H1 (cell line): ENCODE measurements around the gene MGAT5. TPM values are rescaled to one million over a fixed set of nuclear protein-coding genes. Genes with fewer than 3 reads are reported as not detected.

Source experiments
- CTCF ChIA-PET: fragments of 300-600 bp; sonication (Branson Sonifier 250); formaldehyde crosslinking; loops from one replicate; lab custom pipeline; 2021; ENCODE audit not compliant: partially characterized antibody; lab: Charles Lee
- POLR2A ChIA-PET: fragments of 300-600 bp; sonication (Branson Sonifier 250); formaldehyde crosslinking; loops from one replicate; lab custom pipeline; 2021; ENCODE audit warnings: inconsistent platforms; ENCODE audit not compliant: partially characterized antibody; lab: Charles Lee
- DNase-seq, 2 experiments: peaks; one replicate each; pipeline versions ENCODE4 v3.0.0 to v3.0.0-alpha.2; 2010 to 2022; ENCODE audit warnings: low spot score in 2 of 2, low read depth in 1 of 2, mixed read lengths in 1 of 2
- FAIRE-seq: peaks from 2 replicates; lab custom pipeline; 2011; peaks lifted over from hg19 to GRCh38; lab: Jason Lieb, UNC
- H2AFZ ChIP-seq: 2 replicates; pipeline ENCODE4 v1.8.1; 2012; ENCODE audit warnings: low read length, inconsistent platforms
- H2AK5ac ChIP-seq: 2 replicates; pipeline ENCODE4 v1.6.1; 2013; ENCODE audit warnings: low read depth, low read length
- H2BK120ac ChIP-seq: replicated peaks from 2 replicates; pipeline ENCODE3; 2013; ENCODE audit warnings: low read depth, low read length, inconsistent platforms
- H2BK12ac ChIP-seq: 2 replicates; pipeline ENCODE4 v1.6.1; 2013; ENCODE audit warnings: low read depth, low read length
- H2BK15ac ChIP-seq: 2 replicates; pipeline ENCODE4 v1.6.1; 2013; ENCODE audit warnings: low read length
- H2BK20ac ChIP-seq: 2 replicates; pipeline ENCODE4 v1.6.1; 2013; ENCODE audit warnings: low read length
- H2BK5ac ChIP-seq: 2 replicates; pipeline ENCODE4 v1.6.1; 2013; ENCODE audit warnings: low read depth, low read length
- H3K14ac ChIP-seq: 2 replicates; pipeline ENCODE4 v1.6.1; 2013; ENCODE audit warnings: inconsistent platforms; ENCODE audit not compliant: insufficient read length
- H3K18ac ChIP-seq: 2 replicates; pipeline ENCODE4 v1.6.1; 2013; ENCODE audit warnings: low read length; ENCODE audit errors: extremely low read depth
- H3K23ac ChIP-seq: 2 replicates; pipeline ENCODE4 v1.6.1; 2013; ENCODE audit warnings: inconsistent platforms; ENCODE audit not compliant: insufficient read length
- H3K23me2 ChIP-seq: 2 replicates; pipeline ENCODE4 v1.6.1; 2013; ENCODE audit warnings: low read depth, low read length
- H3K27ac ChIP-seq: 2 replicates; pipeline ENCODE4 v1.6.1; 2011; ENCODE audit warnings: low read depth, low read length, inconsistent platforms
- H3K27me3 ChIP-seq, 4 experiments: replicated peaks in 1 of 4; 1 replicate in 1 of 4; 2 replicates in 3 of 4; pipeline versions ENCODE4 v1.6.1 to v1.8.1; 2011 to 2013; ENCODE audit warnings: low read length in 3 of 4, mild to moderate bottlenecking in 3 of 4, inconsistent platforms in 2 of 4, mixed read lengths in 2 of 4, moderate library complexity in 1 of 4; ENCODE audit not compliant: control insufficient read depth in 3 of 4, insufficient read depth in 3 of 4; ENCODE audit errors: extremely low read depth in 1 of 4
- H3K36me3 ChIP-seq, 4 experiments: 2 replicates each; pipeline versions ENCODE4 v1.6.1 to v1.8.1; 2011 to 2013; ENCODE audit warnings: mild to moderate bottlenecking in 4 of 4, low read length in 3 of 4, moderate library complexity in 2 of 4, control low read depth in 1 of 4, inconsistent platforms in 1 of 4; ENCODE audit not compliant: insufficient read depth in 4 of 4, control insufficient read depth in 2 of 4
- H3K4ac ChIP-seq: replicated peaks from 2 replicates; pipeline ENCODE3; 2013; ENCODE audit warnings: low read length, low read depth, mixed read lengths, inconsistent platforms; ENCODE audit not compliant: insufficient read length
- H3K4me1 ChIP-seq, 4 experiments: replicated peaks in 1 of 4; 1 replicate in 1 of 4; 2 replicates in 3 of 4; pipeline versions ENCODE4 v1.6.1 to v1.8.1; 2011 to 2013; ENCODE audit warnings: low read length in 3 of 4, inconsistent platforms in 2 of 4, mixed read lengths in 1 of 4; ENCODE audit not compliant: insufficient read depth in 4 of 4, control insufficient read depth in 3 of 4
- H3K4me2 ChIP-seq, 2 experiments: 2 replicates each; pipeline versions ENCODE4 v1.6.1 to v1.8.1; 2011 to 2013; ENCODE audit warnings: low read depth in 2 of 2, low read length in 2 of 2, control low read depth in 1 of 2, inconsistent platforms in 1 of 2, mild to moderate bottlenecking in 1 of 2; ENCODE audit not compliant: insufficient read depth in 1 of 2
- H3K4me3 ChIP-seq, 4 experiments: fragments of 200-600, 300-600 bp in 1 of 4; sonication (generic), shearing (Covaris generic), sonication (Bioruptor Twin) in 1 of 4; 2 replicates each; pipeline versions ENCODE4 v1.5.1 to v1.8.1; 2011 to 2016; ENCODE audit warnings: low read length in 4 of 4, low read depth in 3 of 4, control low read depth in 2 of 4, inconsistent platforms in 2 of 4, mild to moderate bottlenecking in 2 of 4, mixed read lengths in 1 of 4, moderate library complexity in 1 of 4; ENCODE audit not compliant: insufficient read depth in 2 of 4; ENCODE audit errors: extremely low read depth in 1 of 4
- H3K56ac ChIP-seq: replicated peaks from 2 replicates; pipeline ENCODE3; 2013; ENCODE audit warnings: low read depth, mild to moderate bottlenecking, mixed read lengths, low read length, inconsistent platforms; ENCODE audit not compliant: insufficient read length
- H3K79me1 ChIP-seq: 2 replicates; pipeline ENCODE4 v1.6.1; 2013; ENCODE audit warnings: low read depth, low read length, control low read depth
- H3K79me2 ChIP-seq, 2 experiments: 2 replicates each; pipeline versions ENCODE4 v1.6.1 to v1.8.1; 2012 to 2013; ENCODE audit warnings: low read length in 2 of 2, mild to moderate bottlenecking in 2 of 2, inconsistent platforms in 1 of 2; ENCODE audit not compliant: insufficient read depth in 2 of 2, control insufficient read depth in 1 of 2
- H3K9ac ChIP-seq, 4 experiments: replicated peaks in 1 of 4; 1 replicate in 1 of 4; 2 replicates in 3 of 4; pipeline versions ENCODE4 v1.6.1 to v1.8.1; 2011 to 2013; ENCODE audit warnings: low read depth in 3 of 4, low read length in 3 of 4, control low read depth in 2 of 4, mild to moderate bottlenecking in 2 of 4, moderate library complexity in 2 of 4, inconsistent platforms in 1 of 4; ENCODE audit errors: extremely low read depth in 1 of 4
- H3K9me3 ChIP-seq, 2 experiments: 2 replicates each; pipeline versions ENCODE4 v1.6.1 to v1.8.1; 2012 to 2013; ENCODE audit warnings: mild to moderate bottlenecking in 2 of 2, moderate library complexity in 2 of 2, control low read depth in 1 of 2, inconsistent platforms in 1 of 2, low read depth in 1 of 2, low read length in 1 of 2, mixed read lengths in 1 of 2; ENCODE audit not compliant: insufficient read depth in 2 of 2
- H4K20me1 ChIP-seq, 2 experiments: replicated peaks in 1 of 2; 2 replicates each; pipeline versions ENCODE3 to v1.8.1; 2011 to 2013; ENCODE audit warnings: inconsistent platforms in 2 of 2, low read length in 2 of 2, mild to moderate bottlenecking in 1 of 2; ENCODE audit not compliant: insufficient read depth in 2 of 2, control insufficient read depth in 1 of 2
- H4K5ac ChIP-seq: 2 replicates; pipeline ENCODE4 v1.6.1; 2013; ENCODE audit warnings: low read length, low read depth, mixed read lengths, inconsistent platforms; ENCODE audit not compliant: insufficient read length
- H4K8ac ChIP-seq: 2 replicates; pipeline ENCODE4 v1.8.0; 2013; ENCODE audit warnings: mild to moderate bottlenecking, moderate library complexity, low read length, inconsistent platforms; ENCODE audit not compliant: insufficient read depth; ENCODE audit errors: extremely low read depth
- H4K91ac ChIP-seq: replicated peaks from 2 replicates; pipeline ENCODE3; 2013; ENCODE audit warnings: low read length, mixed read lengths, inconsistent platforms; ENCODE audit not compliant: insufficient read length
- ASH2L ChIP-seq: fragments of 200-600, 300-600 bp; sonication (generic); IDR thresholded peaks from one replicate; pipeline ENCODE4 v1.7.1; 2017; ENCODE audit warnings: low read length
- BCL11A ChIP-seq, 2 experiments: IDR thresholded peaks; one replicate each; pipeline ENCODE4 v1.6.1; 2011; ENCODE audit warnings: low read depth in 2 of 2, low read length in 2 of 2, mild to moderate bottlenecking in 2 of 2
- CBX5 ChIP-seq: fragments of 300-800, 300-1000 bp; sonication (generic); IDR thresholded peaks from 2 replicates; pipeline ENCODE4 v1.7.1; 2016; ENCODE audit warnings: antibody characterized with exemption, low read length, low read depth
- CEBPB ChIP-seq: IDR thresholded peaks from 2 replicates; pipeline ENCODE4 v1.6.1; 2012; ENCODE audit warnings: low read depth, low read length
- CTBP2 ChIP-seq: IDR thresholded peaks from 2 replicates; pipeline ENCODE4 v1.7.0; 2011; ENCODE audit warnings: borderline replicate concordance, mild to moderate bottlenecking, moderate library complexity, mixed read lengths, low read length; ENCODE audit not compliant: insufficient read depth, insufficient read length
- HDAC6 ChIP-seq: IDR thresholded peaks from one replicate; pipeline ENCODE4 v1.7.1; 2012; ENCODE audit warnings: low read depth, mild to moderate bottlenecking, inconsistent platforms, low read length, moderate library complexity
- KDM1A ChIP-seq: fragments of 200-600, 300-600 bp; sonication (generic); IDR thresholded peaks from 2 replicates; pipeline ENCODE4 v1.7.1; 2016; ENCODE audit warnings: mild to moderate bottlenecking, low read length, borderline replicate concordance
- NANOG ChIP-seq: IDR thresholded peaks from 2 replicates; pipeline ENCODE4 v1.6.1; 2011; ENCODE audit warnings: low read length, low read depth, mild to moderate bottlenecking, inconsistent platforms; ENCODE audit not compliant: insufficient read depth, poor library complexity, severe bottlenecking
- POU5F1 ChIP-seq: IDR thresholded peaks from 2 replicates; pipeline ENCODE4 v1.6.1; 2011; ENCODE audit warnings: low read depth, mild to moderate bottlenecking, low read length, moderate library complexity
- RNF2 ChIP-seq: fragments of 200-900, 300-1000 bp; sonication (generic); IDR thresholded peaks from 2 replicates; pipeline ENCODE4 v1.7.1; 2016; ENCODE audit warnings: borderline replicate concordance, low read depth, mild to moderate bottlenecking, antibody characterized with exemption, low read length; ENCODE audit not compliant: poor library complexity, severe bottlenecking; ENCODE audit errors: missing control alignments
- SIRT6 ChIP-seq: IDR thresholded peaks from one replicate; pipeline ENCODE4 v1.7.1; 2012; ENCODE audit warnings: low read length, inconsistent platforms
- SIX5 ChIP-seq: IDR thresholded peaks from 2 replicates; pipeline ENCODE4 v1.6.1; 2011; ENCODE audit warnings: mild to moderate bottlenecking, low read depth, low read length
- ZNF274 ChIP-seq: IDR thresholded peaks from 2 replicates; pipeline ENCODE4 v1.7.0; 2012; ENCODE audit warnings: low read length, borderline replicate concordance; ENCODE audit errors: extremely low read depth
- WGBS, 2 experiments: shearing (Covaris generic) in 1 of 2; methylation state at CpG; one replicate each; pipeline versions ENCODE4 v1.1.6 to v1.1.7; 2013 to 2015; ENCODE audit warnings: low lambda C conversion rate in 2 of 2, mixed read lengths in 2 of 2, inconsistent platforms in 1 of 2, low coverage in 1 of 2, missing lambda C conversion rate in 1 of 2; ENCODE audit not compliant: insufficient replicate concordance in 2 of 2, insufficient coverage in 1 of 2, insufficient read length in 1 of 2; ENCODE audit errors: extremely low coverage in 1 of 2, missing lambda C conversion rate in 1 of 2; 5-methylcytosine and 5-hydroxymethylcytosine counted together
- polyA plus RNA-seq, 7 experiments: library from polyadenylated mRNA; depleted of rRNA in 3 of 7; stranded (reverse) in 5 of 7; unstranded in 2 of 7; fragments of >200 nt in 5 of 7; fragments of 200-250 nt in 2 of 7; gene quantifications; 1 replicate in 5 of 7; 2 replicates in 1 of 7; 4 replicates in 1 of 7; pipeline versions ENCODE4 v1.2.1 to v1.2.3, GENCODE V29; 2011 to 2013; ENCODE audit warnings: missing spikeins in 2 of 7, mixed read lengths in 2 of 7
- total RNA-seq: library from RNA; stranded (reverse); fragmentation: NEBNext Ultra II Directional; extraction: Animal tissue kit (Norgen Biotek cat#: 25700); gene quantifications from 2 replicates; pipeline ENCODE4 v1.2.1, GENCODE V29; 2021

MGAT5 gene
- total and polyA plus RNA-seq, 2 of the 8 experiments (the other 6 are each of a cell fraction or from before 2014, with no cell fraction given) = 11.2 to 49.2 TPM

GRCh38 chr2:134499307-134499926 is 245.5 kb downstream of the MGAT5 start:
- Histone ChIP-seq H2BK12ac (no peak overlapping the region), H3K4me1 (peaks cover 0 to 8% (median 0%) of the 10 kb centered on the region in 4 experiments; a peak in 3 of 7 replicates), H3K23ac (no peak overlapping the region), H2BK20ac (no peak overlapping the region), H2AFZ (no peak overlapping the region), H3K27me3 (no peaks in the 10 kb centered on the region), H3K9me3 (no peaks in the 10 kb centered on the region), H3K27ac (no peak overlapping the region), H4K5ac (no peak overlapping the region), H2BK15ac (no peak overlapping the region), H3K4me3 (no peak overlapping the region), H3K79me2 (no peaks in the 10 kb centered on the region), H4K91ac (no peak overlapping the region), H4K20me1 (no peaks in the 10 kb centered on the region), H3K4ac (no peak overlapping the region), H2BK120ac (no peak overlapping the region), H4K8ac (peak overlapping the region; percentile 53; the same call in 1 of the 2 replicates), H3K79me1 (no peaks in the 10 kb centered on the region), H3K23me2 (no peaks in the 10 kb centered on the region), H3K9ac (no peak overlapping the region), H3K18ac (no peak overlapping the region; the same call in 1 of the 2 replicates), H2BK5ac (no peak overlapping the region), H3K14ac (no peak overlapping the region), H2AK5ac (no peak overlapping the region), H3K4me2 (no peak overlapping the region), H3K36me3 (no peaks in the 10 kb centered on the region), H3K56ac (no peak overlapping the region)
- CTCF ChIA-PET = interaction anchor here (1.2 to 2.7 kb wide), 4 partner anchors 14 to 249 kb away, joined by 3 to 12 read pairs (median 4); no protein-coding TSS in a partner anchor
- WGBS, 2 experiments = 85% methylated on average over 9 of the region's 9 CpGs; no CpG with 5 or more reads in 1 of the 2 experiments
- DNase-seq (no peak), FAIRE-seq (no peak)
- POLR2A ChIA-PET = no interaction called here
- TF ChIP-seq SIRT6 (no peak), ASH2L (no peak), HDAC6 (no peak), SIX5 (no peak), NANOG (no peak), CTBP2 (no peak), ZNF274 (no peak), RNF2 (no peak), POU5F1 (no peak), CBX5 (no peak), KDM1A (no peak), CEBPB (no peak), BCL11A (IDR thresholded peaks at IDR 0.05; ENCODE audit: low read depth in 2 of 2, low read length in 2 of 2) (no peak)
